GM12873 (cell line): Measurements from ENCODE around the gene PTPRT.

Experiments used
- TF ChIP-seq, protein P1 (sequence below): IDR thresholded peaks from 2 replicates; pipeline ENCODE4 v1.5.1; 2012; ENCODE audit warnings: low read depth, mild to moderate bottlenecking, moderate library complexity, low read length, control low read depth; ENCODE audit not compliant: insufficient read depth; ENCODE audit errors: missing control alignments

Gene PTPRT

DNA sequence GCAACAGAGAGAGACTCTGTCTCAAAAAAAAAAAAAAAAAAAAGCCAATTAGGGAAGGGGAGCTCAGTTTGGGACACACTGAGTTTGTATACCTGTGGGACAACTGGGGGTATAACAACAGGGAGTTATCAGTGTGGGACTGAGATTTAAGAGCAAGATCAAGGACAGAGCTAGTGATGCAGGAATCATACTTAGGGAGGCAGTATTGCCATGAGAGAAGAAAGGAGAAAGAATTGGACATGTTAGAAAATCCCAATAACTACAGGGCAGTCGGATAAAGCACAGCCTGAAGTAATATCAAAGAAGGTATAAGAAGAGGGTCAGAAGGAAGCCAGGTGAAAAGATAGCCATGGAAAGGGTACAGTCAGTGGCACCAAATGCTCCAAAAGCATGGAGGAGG, 121.2 kb downstream of the PTPRT start:
- TF ChIP-seq, protein P1, sequence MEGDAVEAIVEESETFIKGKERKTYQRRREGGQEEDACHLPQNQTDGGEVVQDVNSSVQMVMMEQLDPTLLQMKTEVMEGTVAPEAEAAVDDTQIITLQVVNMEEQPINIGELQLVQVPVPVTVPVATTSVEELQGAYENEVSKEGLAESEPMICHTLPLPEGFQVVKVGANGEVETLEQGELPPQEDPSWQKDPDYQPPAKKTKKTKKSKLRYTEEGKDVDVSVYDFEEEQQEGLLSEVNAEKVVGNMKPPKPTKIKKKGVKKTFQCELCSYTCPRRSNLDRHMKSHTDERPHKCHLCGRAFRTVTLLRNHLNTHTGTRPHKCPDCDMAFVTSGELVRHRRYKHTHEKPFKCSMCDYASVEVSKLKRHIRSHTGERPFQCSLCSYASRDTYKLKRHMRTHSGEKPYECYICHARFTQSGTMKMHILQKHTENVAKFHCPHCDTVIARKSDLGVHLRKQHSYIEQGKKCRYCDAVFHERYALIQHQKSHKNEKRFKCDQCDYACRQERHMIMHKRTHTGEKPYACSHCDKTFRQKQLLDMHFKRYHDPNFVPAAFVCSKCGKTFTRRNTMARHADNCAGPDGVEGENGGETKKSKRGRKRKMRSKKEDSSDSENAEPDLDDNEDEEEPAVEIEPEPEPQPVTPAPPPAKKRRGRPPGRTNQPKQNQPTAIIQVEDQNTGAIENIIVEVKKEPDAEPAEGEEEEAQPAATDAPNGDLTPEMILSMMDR, result no peak

DNA sequence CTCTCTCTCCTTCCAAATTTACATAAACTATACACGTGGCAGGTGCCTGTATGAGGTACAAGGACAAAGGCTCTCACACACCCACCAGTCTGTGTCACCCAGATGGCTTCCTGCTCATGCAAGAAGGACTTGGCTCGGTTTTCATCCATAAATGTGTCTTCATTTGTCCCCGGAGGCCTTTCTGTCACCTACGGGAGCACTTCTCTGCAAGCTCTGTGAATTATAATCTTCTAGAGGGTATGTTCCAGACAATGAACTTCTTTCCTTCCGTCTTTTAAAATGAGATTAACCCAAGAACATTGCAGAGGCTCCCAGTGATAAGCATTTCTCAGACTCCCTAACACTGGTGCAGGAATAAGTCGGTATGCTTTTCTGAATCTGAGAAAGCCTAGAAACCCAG, 123.6 kb downstream of the PTPRT start:
- TF ChIP-seq, protein P1, result no peak

DNA sequence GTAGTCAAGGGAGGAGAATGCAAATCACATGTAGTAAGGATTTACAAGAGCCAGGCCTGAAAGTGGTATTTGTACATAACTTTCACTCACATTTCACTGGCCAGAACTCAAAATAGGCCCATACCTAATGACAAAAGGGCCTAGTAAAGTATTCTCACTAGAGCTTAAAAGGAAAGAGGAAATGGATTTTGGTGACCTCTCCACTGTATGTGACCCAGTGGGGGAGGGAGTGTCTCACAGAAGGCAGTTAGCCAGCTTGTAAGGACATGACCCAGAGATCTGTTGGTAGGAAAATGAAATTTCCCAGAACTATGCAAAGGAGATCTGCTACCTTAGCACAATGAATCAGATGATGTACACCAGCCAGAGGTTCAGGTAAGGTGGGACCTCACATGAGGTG, 124.4 kb downstream of the PTPRT start:
- TF ChIP-seq, protein P1, result no peak

DNA sequence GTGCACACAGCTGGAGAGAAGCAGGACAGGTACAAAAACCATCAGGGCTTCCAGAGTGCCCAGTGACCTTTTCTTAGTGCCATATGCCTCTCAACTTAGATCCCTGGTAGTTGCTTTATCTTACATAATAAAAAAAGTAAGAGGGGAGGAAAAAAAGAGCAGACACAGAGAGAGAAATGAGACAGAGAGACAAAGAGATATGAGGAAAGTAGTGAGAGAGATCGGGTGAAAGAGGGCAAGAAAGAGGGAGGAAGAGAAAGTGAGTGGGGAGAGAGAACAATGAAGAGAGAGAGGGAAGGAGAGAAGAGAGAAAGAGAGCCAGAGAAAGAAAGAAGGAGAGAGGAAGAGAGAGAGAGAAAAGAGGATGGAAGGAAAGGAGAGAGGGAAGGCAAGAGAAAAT, 131.6 kb downstream of the PTPRT start:
- TF ChIP-seq, protein P1, result no peak

DNA sequence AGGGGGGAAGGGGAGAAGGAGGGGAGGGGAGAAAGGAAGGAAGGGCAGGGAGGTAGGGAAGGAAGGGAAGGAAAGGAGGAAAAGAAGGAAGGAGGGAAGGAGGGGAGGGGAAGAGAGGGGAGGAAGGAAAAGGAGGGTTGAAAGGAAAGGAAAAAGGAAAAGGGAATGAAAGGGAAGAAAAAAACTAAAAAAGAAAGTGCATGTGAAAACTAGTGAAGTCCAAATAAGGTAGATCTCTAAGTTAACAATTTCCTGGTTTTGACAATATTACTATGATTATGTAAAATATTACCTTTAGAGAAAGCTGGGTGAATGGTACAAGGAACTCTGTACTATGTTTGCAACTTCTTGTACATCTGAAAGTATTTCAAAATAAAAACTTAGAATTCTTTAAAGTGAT, 132.4 kb downstream of the PTPRT start:
- TF ChIP-seq, protein P1, result no peak

DNA sequence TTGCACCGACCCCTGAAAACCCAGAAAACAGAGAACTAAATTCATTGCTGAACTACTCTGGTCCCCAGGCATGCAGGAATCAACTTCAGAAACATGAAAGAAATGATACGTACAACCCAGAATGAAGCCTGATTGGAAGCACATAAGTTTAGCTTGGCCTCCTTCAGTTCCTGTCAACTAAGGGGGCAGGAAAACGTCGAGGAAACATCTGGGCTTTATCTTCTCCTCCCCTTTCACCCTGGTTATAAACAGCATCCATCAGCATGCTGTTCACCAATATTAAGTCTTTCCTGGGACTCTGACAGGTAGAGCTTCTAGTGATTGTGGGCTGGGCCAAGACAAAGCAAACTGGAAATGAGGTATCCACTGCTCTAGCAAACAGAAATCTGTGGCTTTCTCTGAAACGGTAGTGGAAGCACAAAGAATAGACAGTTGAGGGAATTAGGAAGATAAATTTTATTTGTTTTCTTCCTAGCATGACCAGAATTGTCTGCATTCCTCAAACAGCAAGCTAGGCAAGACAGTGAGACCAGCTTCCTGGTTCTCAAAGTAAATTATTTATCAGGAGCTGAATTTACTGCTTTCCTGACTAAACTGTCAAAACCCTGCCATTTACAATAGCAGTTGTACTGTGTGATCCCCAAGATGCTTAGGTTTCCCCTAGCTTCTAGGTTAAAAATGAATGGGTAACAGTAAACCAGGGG, 134.4 kb downstream of the PTPRT start:
- TF ChIP-seq, protein P1, result no peak

DNA sequence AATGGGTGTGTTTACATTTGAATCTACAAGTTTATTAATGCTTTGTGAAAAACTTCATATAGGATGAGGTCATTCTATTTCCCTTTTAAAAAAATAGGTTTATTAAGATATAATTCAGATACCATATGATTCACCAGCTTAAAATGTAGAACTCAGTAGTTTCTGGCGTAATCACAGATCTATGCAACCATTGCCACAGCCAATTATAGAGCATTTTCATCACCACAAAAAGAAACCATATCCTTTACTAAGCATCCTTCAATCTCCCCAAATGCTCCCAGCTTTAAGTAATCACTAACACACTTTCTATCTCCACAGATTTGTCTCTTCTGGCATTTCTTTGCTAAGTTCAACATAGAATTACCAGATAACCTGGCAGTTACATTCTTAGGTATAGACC, 137.2 kb downstream of the PTPRT start:
- TF ChIP-seq, protein P1, result no peak

DNA sequence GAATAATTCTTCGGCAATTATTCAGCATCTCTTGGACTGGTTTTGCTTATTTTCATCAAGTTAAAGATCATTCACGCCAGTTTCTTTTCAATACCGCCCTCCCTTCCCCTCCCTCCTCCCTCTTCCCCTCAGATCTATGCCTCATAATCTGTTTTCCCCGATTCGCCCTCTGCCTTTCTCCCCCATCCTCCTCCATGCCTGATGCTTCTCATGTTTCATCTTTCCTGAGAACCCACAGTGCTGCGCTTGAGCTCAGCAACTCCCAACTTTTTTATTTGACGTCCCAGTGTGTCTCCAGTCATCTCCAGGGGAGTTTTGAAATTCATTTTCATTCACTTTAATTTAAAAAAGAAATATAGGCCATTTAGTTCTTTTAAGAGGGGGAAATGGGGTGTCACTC, 142.7 kb downstream of the PTPRT start:
- TF ChIP-seq, protein P1, result no peak
